Measurements from ENCODE around the gene PRDX2.

GRCh38 chr19:12779162-12779993, 22.2 kb downstream of the PRDX2 start:
- TF ChIP-seq CTCF (IDR thresholded peaks at IDR 0.05) (no peak), POLR2A (IDR thresholded peaks at IDR 0.05) (no peak)

Measured in thyroid gland (tissue), 4 donors.